Measurements from ENCODE around the gene HOMEZ.

The HOMEZ gene

GRCh38 chr14:23320584-23321571, 34.9 kb upstream of the HOMEZ start, which contains the start of gene PABPN1 (continued):
- TF ChIP-seq ZNF510 (tag by site-specific recombination; IDR thresholded peaks at IDR 0.05; ENCODE audit: insufficient replicate concordance), result no peak
- TF ChIP-seq KLF17 (tag by site-specific recombination; IDR thresholded peaks at IDR 0.05), result peak; percentile 35
- no peak for TF ChIP-seq ZNF248 (tag by site-specific recombination; IDR thresholded peaks at IDR 0.05)
- TF ChIP-seq ZSCAN4 (tag by site-specific recombination; IDR thresholded peaks at IDR 0.05), result no peak
- no peak for TF ChIP-seq ZNF677 (tag by site-specific recombination; IDR thresholded peaks at IDR 0.05)
- peak; percentile 74 for TF ChIP-seq ZNF518A (tag by site-specific recombination; conservative IDR thresholded peaks at IDR 0.05; ENCODE audit: low read depth)
- TF ChIP-seq BCL11B (tag by site-specific recombination; IDR thresholded peaks at IDR 0.05; ENCODE audit: low read depth), result 0 out of 2 replicates have a peak, but pooled peaks have one; percentile 33
- no peak for TF ChIP-seq ZNF514 (tag by site-specific recombination; IDR thresholded peaks at IDR 0.05)
- no peak for TF ChIP-seq ZFP37 (tag by site-specific recombination; IDR thresholded peaks at IDR 0.05)
- no peak for TF ChIP-seq ZNF623 (tag by site-specific recombination; IDR thresholded peaks at IDR 0.05)
- TF ChIP-seq ZNF266 (tag by site-specific recombination; IDR thresholded peaks at IDR 0.05; ENCODE audit: low read depth), result peak; percentile 79; the same call in 1 of the 2 replicates
- peak; percentile 80; the same call in 1 of the 2 replicates for TF ChIP-seq ZSCAN30 (tag by site-specific recombination; IDR thresholded peaks at IDR 0.05)
- TF ChIP-seq ZNF341 (tag by site-specific recombination; IDR thresholded peaks at IDR 0.05; ENCODE audit: low read depth), result peak; percentile 39
- peak; percentile 98 for TF ChIP-seq SP2 (tag by site-specific recombination; IDR thresholded peaks at IDR 0.05)
- peak; percentile 100 for TF ChIP-seq ZNF629 (tag by site-specific recombination; IDR thresholded peaks at IDR 0.05)
- no peak for TF ChIP-seq GFI1B (tag by site-specific recombination; IDR thresholded peaks at IDR 0.05)
- TF ChIP-seq REST (tag by site-specific recombination; IDR thresholded peaks at IDR 0.05), result peak; percentile 24; the same call in 1 of the 2 replicates
- no peak for TF ChIP-seq ZNF513 (tag by site-specific recombination; IDR thresholded peaks at IDR 0.05)
- TF ChIP-seq YY1 (tag by site-specific recombination; IDR thresholded peaks at IDR 0.05), result peak; percentile 83
- TF ChIP-seq ZNF302 (tag by site-specific recombination; IDR thresholded peaks at IDR 0.05; ENCODE audit: low read depth), result no peak
- no peak for TF ChIP-seq TCF7L2 (IDR thresholded peaks at IDR 0.05; ENCODE audit: borderline replicate concordance, low read depth, low read length)
- peak; percentile 49; the same call in 1 of the 2 replicates for TF ChIP-seq ZNF610 (tag by site-specific recombination; IDR thresholded peaks at IDR 0.05; ENCODE audit: borderline replicate concordance)
- no peak for TF ChIP-seq ZNF169 (tag by site-specific recombination; IDR thresholded peaks at IDR 0.05)
- no peak for TF ChIP-seq ZBTB1 (tag by site-specific recombination; IDR thresholded peaks at IDR 0.05)
- peak; percentile 63 for TF ChIP-seq ZNF692 (tag by site-specific recombination; IDR thresholded peaks at IDR 0.05)
